Tibial nerve (tissue), 4 donors: ENCODE results near the gene SLC9A3.

ENCODE experiments used
- EP300 ChIP-seq, 2 donors: sonication (generic); formaldehyde crosslinking; IDR thresholded peaks; one replicate each; pipeline ENCODE4 v1.6.1; 2017; ENCODE audit warnings: antibody characterized with exemption in 2 of 2, mild to moderate bottlenecking in 1 of 2
- POLR2A ChIP-seq, 2 donors: fragments of 450-650 bp; IDR thresholded peaks; one replicate each; pipeline ENCODE4 v1.6.1; 2017; ENCODE audit warnings: antibody characterized with exemption in 2 of 2, mild to moderate bottlenecking in 2 of 2, moderate library complexity in 2 of 2
- TF ChIP-seq, protein P1 (sequence below), 5 experiments: fragments of 200-600 bp in 3 of 5; fragments of 450-650 bp in 2 of 5; sonication (generic) in 3 of 5; IDR thresholded peaks; one replicate each; pipeline ENCODE4 v1.5.1; 2016 to 2019; ENCODE audit warnings: antibody characterized with exemption in 5 of 5, mild to moderate bottlenecking in 3 of 5, moderate library complexity in 2 of 5

DNA sequence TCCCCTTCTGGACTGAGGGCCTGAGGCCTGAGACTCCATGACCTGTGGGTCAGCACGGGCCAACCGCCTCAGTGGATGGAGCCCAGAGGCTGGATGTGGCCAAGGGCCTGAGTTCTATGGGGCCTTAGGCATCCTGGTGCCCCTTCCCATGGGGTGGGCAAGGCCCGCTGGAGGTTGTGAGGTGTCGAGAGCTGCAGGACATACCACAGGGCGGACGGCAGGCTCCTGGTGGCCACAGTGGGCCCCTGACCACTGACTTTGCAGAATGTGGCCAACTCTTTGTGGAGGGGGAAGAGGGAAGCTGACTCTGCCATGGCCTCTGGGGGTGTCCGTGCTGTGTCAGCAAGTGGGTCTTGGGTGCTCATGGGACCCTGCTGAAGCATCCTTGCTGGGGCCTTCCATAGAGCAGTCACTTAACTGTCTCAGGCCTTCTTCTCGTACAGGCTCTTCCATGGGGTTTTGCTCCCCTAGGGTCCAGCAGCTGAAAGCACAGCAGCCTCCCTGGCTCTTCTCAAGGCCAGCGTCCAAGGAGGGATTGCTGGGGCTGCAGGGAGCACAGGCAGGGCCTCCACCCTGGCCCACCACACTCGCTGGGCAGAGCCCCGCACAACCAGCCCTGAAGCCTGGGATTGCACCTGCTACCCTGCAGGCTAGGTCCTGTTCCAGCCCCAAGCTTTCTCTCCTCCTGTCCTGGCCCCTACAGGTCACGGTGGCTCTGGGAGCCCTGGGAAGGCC lies 21.6 kb upstream of the SLC9A3 start:
- no peak for TF ChIP-seq POLR2A (IDR thresholded peaks at IDR 0.05)
- TF ChIP-seq, protein P1, sequence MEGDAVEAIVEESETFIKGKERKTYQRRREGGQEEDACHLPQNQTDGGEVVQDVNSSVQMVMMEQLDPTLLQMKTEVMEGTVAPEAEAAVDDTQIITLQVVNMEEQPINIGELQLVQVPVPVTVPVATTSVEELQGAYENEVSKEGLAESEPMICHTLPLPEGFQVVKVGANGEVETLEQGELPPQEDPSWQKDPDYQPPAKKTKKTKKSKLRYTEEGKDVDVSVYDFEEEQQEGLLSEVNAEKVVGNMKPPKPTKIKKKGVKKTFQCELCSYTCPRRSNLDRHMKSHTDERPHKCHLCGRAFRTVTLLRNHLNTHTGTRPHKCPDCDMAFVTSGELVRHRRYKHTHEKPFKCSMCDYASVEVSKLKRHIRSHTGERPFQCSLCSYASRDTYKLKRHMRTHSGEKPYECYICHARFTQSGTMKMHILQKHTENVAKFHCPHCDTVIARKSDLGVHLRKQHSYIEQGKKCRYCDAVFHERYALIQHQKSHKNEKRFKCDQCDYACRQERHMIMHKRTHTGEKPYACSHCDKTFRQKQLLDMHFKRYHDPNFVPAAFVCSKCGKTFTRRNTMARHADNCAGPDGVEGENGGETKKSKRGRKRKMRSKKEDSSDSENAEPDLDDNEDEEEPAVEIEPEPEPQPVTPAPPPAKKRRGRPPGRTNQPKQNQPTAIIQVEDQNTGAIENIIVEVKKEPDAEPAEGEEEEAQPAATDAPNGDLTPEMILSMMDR (IDR thresholded peaks at IDR 0.05), result no peak
- no peak for TF ChIP-seq EP300 (IDR thresholded peaks at IDR 0.05)
